K562 (cell line): ENCODE results near the gene ZFP36. TPM values are rescaled to one million over a fixed set of nuclear protein-coding genes. Genes with fewer than 3 reads are reported as not detected.
A peak's percentile ranks its signal among the peaks of the same experiment; 100 is the strongest.

Source experiments
- C11orf30 ChIP-seq: fragments of 450-650 bp; IDR thresholded peaks from 2 replicates; pipeline ENCODE4 v1.6.1; 2016; ENCODE audit warnings: low read depth, mild to moderate bottlenecking
- FUS ChIP-seq: fragments of 200-400 bp; formaldehyde crosslinking; optimal IDR thresholded peaks from 2 replicates; pipeline ENCODE3; 2017; ENCODE audit warnings: low read depth, low read length
- IRF2 ChIP-seq: sonication (generic); formaldehyde crosslinking; IDR thresholded peaks from 2 replicates; pipeline ENCODE4 v1.8.1; 2022; ENCODE audit warnings: mild to moderate bottlenecking, missing genetic modification reagents
- NCOA6 ChIP-seq: fragments of 450-650 bp; IDR thresholded peaks from 2 replicates; pipeline ENCODE4 v1.6.1; 2017; ENCODE audit warnings: mild to moderate bottlenecking
- RBM39 ChIP-seq: fragments of 200-400 bp; formaldehyde crosslinking; optimal IDR thresholded peaks from 2 replicates; pipeline ENCODE3; 2018; ENCODE audit warnings: low read depth, low read length
- SREBF2 ChIP-seq: sonication (generic); formaldehyde crosslinking; IDR thresholded peaks from 2 replicates; pipeline ENCODE4 v1.4.0; 2020; ENCODE audit warnings: mild to moderate bottlenecking, missing genetic modification reagents
- TFAP4 ChIP-seq: sonication (generic); formaldehyde crosslinking; IDR thresholded peaks from 2 replicates; pipeline ENCODE4 v1.8.0; 2022; ENCODE audit warnings: missing genetic modification reagents, mild to moderate bottlenecking, moderate library complexity, borderline replicate concordance
- WHSC1 ChIP-seq: IDR thresholded peaks from one replicate; pipeline ENCODE4 v1.6.1; 2012; ENCODE audit warnings: low read length, control low read depth, inconsistent platforms
- ZKSCAN8 ChIP-seq: fragments of 200-800 bp; sonication (Bioruptor generic); IDR thresholded peaks from 2 replicates; pipeline ENCODE4 v1.6.1; 2016; ENCODE audit warnings: missing genetic modification characterization, missing compliant biosample characterization
- ZNF280B ChIP-seq: fragments of 250-450 bp; sonication (Bioruptor Pico); IDR thresholded peaks from 2 replicates; pipeline ENCODE4 v1.5.1; 2021; ENCODE audit warnings: mild to moderate bottlenecking
- ZNF282 ChIP-seq: sonication (generic); formaldehyde crosslinking; IDR thresholded peaks from 2 replicates; pipeline ENCODE4 v1.8.1; 2023; ENCODE audit warnings: missing genetic modification reagents
- ZNF639 ChIP-seq, 2 experiments: fragments of 200-800 bp in 1 of 2; sonication (Bioruptor generic) in 1 of 2; sonication (generic) in 1 of 2; formaldehyde crosslinking in 1 of 2; IDR thresholded peaks in 1 of 2; conservative IDR thresholded peaks in 1 of 2; 2 replicates each; pipeline versions ENCODE4 v1.5.0 to v1.6.1; 2016 to 2020; ENCODE audit warnings: missing compliant biosample characterization in 1 of 2, missing genetic modification characterization in 1 of 2, missing genetic modification reagents in 1 of 2
- ZNF766 ChIP-seq: fragments of 200-800 bp; sonication (Bioruptor generic); conservative IDR thresholded peaks from 2 replicates; pipeline ENCODE4 v1.6.1; 2016; ENCODE audit warnings: missing genetic modification characterization, missing compliant biosample characterization
- polyA plus RNA-seq, 8 experiments: library from polyadenylated mRNA; depleted of rRNA in 4 of 8; stranded (reverse) in 5 of 8; unstranded in 3 of 8; fragments of >200 nt; fragmentation: Nextera tagmentation in 2 of 8; fragmentation: Illumina TruSeq in 1 of 8; extraction: Ambion mirVana in 2 of 8; extraction: Trizol in 1 of 8; gene quantifications; 2 replicates each; pipeline versions ENCODE4 v1.2.1 to v1.2.3, GENCODE V29; 2011 to 2014; ENCODE audit warnings: inconsistent platforms in 1 of 8, missing spikeins in 1 of 8
- total RNA-seq, 7 experiments: library from RNA; depleted of rRNA in 6 of 7; stranded (reverse); fragments of >200 nt in 6 of 7; fragmentation: Illumina TruSeq in 2 of 7; extraction: Trizol in 2 of 7; gene quantifications; 2 replicates each; pipeline versions ENCODE4 v1.2.1 to v1.2.3, GENCODE V29; 2011 to 2021; ENCODE audit warnings: low replicate concordance in 1 of 7
- TF ChIP-seq, protein P1 (sequence below): fragments of 450-650 bp; IDR thresholded peaks from 2 replicates; pipeline ENCODE4 v1.6.1; 2016; ENCODE audit warnings: antibody characterized with exemption
- TF ChIP-seq, protein P2 (sequence below), 2 experiments: fragments of 450-650 bp in 1 of 2; sonication (generic) in 1 of 2; formaldehyde crosslinking; conservative IDR thresholded peaks; 2 replicates each; pipeline versions ENCODE4 v1.4.0 to v1.8.1; 2020 to 2022; ENCODE audit warnings: mild to moderate bottlenecking in 1 of 2, missing genetic modification reagents in 1 of 2
- TF ChIP-seq, protein P3 (sequence below): fragments of 250-450 bp; sonication (Bioruptor Pico); IDR thresholded peaks from 2 replicates; pipeline ENCODE4 v1.4.0; 2020; ENCODE audit warnings: mild to moderate bottlenecking, moderate library complexity, borderline replicate concordance
- TF ChIP-seq, protein P4 (sequence below): sonication (generic); formaldehyde crosslinking; IDR thresholded peaks from 2 replicates; pipeline ENCODE4 v1.8.1; 2023; ENCODE audit warnings: mild to moderate bottlenecking, missing genetic modification reagents

The ZFP36 gene
- total and polyA plus RNA-seq, 9 of the 15 experiments (the other 6 are each of a cell fraction or from before 2014, with no cell fraction given), result 1.0 to 20.1 (median 3.5) TPM

DNA sequence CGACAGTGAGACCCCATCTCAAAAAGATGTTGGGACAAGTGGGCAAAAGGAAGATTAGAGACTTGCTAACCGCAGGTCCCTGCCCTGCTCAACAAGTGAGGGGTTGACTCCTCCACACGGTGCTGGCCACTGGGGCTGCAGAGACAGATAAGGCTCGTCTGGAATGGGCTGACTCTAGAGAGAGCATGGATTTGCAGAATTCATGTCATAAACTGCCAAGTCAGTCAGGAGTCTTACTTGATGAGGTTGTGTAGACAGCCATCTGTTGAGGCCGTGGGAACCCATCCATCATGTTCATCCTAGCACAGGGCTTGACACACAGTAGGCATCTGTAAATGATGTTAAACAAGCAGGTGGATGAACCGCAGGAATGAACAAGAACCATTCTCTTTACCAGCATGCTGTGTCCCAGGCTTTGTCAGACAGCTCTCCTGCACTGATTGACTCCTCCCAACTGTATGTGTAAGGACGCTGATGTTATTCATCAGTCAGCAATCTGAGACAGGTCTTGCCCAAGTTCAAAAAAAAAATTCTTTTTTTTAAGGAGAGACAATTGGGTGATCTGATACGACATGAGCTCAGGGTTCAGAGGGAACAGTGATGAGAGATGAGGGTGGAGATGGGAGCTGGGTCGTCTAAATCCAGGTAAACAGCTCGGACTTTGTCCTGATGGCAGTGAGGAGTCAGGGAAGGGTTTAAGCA lies 24.6 kb upstream of the ZFP36 start (continued):
- TF ChIP-seq, protein P1, sequence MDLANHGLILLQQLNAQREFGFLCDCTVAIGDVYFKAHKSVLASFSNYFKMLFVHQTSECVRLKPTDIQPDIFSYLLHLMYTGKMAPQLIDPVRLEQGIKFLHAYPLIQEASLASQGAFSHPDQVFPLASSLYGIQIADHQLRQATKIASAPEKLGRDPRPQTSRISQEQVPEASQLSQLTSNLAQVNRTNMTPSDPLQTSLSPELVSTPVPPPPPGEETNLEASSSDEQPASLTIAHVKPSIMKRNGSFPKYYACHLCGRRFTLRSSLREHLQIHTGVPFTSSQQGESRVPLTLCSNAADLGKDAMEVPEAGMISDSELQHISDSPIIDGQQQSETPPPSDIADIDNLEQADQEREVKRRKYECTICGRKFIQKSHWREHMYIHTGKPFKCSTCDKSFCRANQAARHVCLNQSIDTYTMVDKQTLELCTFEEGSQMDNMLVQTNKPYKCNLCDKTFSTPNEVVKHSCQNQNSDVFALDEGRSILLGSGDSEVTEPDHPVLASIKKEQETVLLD, result no peak; the same call in 1 of the 2 replicates
- TF ChIP-seq WHSC1, result no peak
- TF ChIP-seq ZNF282 (CRISPR knock-in tag), result no peak
- no peak for TF ChIP-seq SREBF2 (CRISPR knock-in tag)
- TF ChIP-seq IRF2 (CRISPR knock-in tag), result no peak
- TF ChIP-seq, protein P2, sequence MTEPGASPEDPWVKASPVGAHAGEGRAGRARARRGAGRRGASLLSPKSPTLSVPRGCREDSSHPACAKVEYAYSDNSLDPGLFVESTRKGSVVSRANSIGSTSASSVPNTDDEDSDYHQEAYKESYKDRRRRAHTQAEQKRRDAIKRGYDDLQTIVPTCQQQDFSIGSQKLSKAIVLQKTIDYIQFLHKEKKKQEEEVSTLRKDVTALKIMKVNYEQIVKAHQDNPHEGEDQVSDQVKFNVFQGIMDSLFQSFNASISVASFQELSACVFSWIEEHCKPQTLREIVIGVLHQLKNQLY (CRISPR knock-in tag; conservative IDR thresholded peaks at IDR 0.05), result no peak
- TF ChIP-seq ZNF280B, result no peak
- no peak for TF ChIP-seq NCOA6
- no peak for TF ChIP-seq ZKSCAN8 (CRISPR knock-in tag)
- no peak for TF ChIP-seq RBM39
- no peak for TF ChIP-seq FUS
- TF ChIP-seq ZNF766 (CRISPR knock-in tag), result peak; percentile 84
- TF ChIP-seq, protein P3, sequence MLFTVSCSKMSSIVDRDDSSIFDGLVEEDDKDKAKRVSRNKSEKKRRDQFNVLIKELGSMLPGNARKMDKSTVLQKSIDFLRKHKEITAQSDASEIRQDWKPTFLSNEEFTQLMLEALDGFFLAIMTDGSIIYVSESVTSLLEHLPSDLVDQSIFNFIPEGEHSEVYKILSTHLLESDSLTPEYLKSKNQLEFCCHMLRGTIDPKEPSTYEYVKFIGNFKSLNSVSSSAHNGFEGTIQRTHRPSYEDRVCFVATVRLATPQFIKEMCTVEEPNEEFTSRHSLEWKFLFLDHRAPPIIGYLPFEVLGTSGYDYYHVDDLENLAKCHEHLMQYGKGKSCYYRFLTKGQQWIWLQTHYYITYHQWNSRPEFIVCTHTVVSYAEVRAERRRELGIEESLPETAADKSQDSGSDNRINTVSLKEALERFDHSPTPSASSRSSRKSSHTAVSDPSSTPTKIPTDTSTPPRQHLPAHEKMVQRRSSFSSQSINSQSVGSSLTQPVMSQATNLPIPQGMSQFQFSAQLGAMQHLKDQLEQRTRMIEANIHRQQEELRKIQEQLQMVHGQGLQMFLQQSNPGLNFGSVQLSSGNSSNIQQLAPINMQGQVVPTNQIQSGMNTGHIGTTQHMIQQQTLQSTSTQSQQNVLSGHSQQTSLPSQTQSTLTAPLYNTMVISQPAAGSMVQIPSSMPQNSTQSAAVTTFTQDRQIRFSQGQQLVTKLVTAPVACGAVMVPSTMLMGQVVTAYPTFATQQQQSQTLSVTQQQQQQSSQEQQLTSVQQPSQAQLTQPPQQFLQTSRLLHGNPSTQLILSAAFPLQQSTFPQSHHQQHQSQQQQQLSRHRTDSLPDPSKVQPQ (CRISPR knock-in tag), result no peak
- TF ChIP-seq, protein P4, sequence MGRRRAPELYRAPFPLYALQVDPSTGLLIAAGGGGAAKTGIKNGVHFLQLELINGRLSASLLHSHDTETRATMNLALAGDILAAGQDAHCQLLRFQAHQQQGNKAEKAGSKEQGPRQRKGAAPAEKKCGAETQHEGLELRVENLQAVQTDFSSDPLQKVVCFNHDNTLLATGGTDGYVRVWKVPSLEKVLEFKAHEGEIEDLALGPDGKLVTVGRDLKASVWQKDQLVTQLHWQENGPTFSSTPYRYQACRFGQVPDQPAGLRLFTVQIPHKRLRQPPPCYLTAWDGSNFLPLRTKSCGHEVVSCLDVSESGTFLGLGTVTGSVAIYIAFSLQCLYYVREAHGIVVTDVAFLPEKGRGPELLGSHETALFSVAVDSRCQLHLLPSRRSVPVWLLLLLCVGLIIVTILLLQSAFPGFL (CRISPR knock-in tag), result no peak
- peak; percentile 89 for TF ChIP-seq TFAP4
- peak; percentile 76 for TF ChIP-seq C11orf30
- 0 out of 4 replicates have a peak, but pooled peaks of 1 of the 2 experiments have one; percentile 64 for TF ChIP-seq ZNF639 (CRISPR knock-in tag; conservative IDR thresholded peaks at IDR 0.05 in 1 of 2, IDR thresholded peaks at IDR 0.05 in 1 of 2)
